Stimulated activated CD4-positive, alpha-beta T cell treated with anti-CD3 and anti-CD28 coated beads, Interleukin-12 subunit alpha, Interleukin-12 subunit beta, amount 100 ng/mL, for 4 hours (primary cell): ENCODE data around the gene ABHD6.
"Not testable (repeated sequence)": the region's sequence is repeated elsewhere in the genome, so short reads cannot be mapped to it uniquely, and the experiment has no call there.

Source experiments
- DNase-seq: peaks from one replicate; pipeline ENCODE4 v3.0.0-alpha.2; 2020

The ABHD6 gene

DNA sequence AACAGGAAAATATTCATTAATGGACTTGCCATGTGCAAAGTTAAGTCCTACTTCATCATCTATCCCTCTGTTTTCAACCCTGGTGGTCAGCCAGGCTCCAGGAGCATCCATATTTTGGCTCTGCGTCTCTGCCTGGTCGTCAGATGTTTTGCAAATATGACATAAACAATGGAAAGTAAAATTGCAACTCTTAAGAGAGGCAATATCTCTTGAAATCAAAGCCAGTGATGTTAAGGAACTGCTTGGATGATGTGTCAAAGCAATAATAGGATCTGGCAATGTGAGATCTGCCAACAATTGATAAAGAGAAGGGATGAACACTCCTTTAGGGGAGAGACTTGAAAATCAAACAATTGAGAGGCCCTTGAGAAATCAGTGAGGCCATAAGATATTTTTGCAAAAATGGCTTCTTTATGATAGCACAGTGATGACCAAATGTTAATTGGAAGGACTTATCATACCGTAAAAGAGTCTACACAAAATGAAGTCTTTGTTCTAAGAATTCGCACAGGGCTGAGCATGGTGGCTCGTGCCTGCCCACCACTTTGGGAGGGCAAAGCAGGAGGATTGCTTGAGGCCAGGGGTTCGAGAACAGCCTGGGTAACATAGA, 6.5 kb downstream of the ABHD6 start:
- no peak for DNase-seq

- no peak for DNase-seq
These were observed 8.8 kb downstream of the ABHD6 start for GRCh38 chr3:58246148-58247047.

DNA sequence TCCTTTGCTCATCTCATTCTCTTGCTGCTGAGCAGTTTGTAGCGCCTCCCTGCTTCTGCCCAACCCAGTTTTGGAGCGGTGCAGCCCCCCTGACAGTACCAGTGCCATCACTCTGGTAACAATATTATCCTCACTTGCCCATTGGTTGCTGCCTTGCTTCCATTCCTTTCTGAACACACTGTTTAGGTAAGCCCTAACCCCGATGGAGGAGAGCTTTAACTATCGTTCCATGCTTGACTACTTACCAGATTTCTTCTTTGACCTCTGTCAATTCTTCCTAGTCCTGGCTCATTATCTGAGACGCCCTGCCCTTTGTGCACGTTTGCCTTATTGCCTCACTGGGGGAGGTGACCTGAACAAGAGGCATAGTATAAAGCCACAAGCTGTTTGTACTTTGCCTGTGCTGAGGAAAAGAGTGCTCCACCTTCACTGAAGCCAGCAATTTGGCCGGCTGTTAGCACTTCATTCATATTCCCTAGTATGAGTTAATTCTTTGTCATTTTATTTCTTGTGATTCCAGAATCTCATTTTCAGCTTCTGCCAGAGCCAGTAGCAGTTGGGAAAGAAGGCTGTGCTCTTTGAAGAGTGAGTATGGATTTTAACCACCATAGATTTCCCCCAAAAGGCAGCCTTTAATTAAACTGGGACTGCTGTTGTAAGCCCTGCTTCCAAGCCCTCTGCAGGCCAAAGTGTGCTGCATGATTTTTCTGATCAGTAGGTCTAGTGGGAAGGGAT, 11.9 kb downstream of the ABHD6 start:
- no peak for DNase-seq

- no peak for DNase-seq
These were observed 12.6 kb downstream of the ABHD6 start for GRCh38 chr3:58250093-58250707.

DNA sequence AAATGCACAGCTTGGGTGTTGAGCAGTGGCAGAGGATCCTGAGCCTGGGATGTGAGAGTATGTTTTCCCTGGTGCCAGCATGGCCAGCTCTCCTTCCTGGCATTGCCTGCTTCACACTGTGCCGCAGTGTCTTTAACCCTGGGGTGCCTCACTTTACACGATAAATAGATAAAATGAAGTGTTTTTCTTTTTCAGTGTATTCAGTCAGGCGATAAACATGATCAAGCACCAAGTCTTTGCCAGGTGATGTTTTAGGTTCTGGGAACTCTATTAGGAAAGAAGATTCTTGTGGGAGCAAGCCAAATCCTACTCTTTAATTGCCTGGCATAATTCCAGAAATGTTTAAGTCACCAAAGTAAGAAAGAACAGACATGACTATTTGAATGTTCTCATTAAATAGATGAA, 14.0 kb downstream of the ABHD6 start:
- DNase-seq = no peak

DNA sequence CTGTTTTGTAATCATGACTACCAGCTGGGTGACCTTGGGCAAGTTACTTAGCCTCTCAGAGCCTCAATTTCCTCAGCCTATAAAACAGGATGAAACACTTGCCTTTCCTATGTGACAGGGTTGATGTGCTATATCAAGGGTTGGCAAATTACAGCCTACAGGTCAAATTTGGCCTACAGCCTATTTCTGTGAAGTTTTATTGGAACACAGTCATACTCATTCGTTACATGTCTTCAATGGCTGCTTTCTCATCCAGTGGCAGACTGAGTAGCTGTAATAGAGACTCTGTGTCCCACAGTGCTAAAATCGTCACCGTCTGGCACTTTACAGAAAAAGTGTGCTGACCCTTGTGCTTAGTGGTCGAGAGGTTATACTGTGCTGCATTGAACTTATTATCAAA, 16.6 kb downstream of the ABHD6 start:
- no peak for DNase-seq

DNA sequence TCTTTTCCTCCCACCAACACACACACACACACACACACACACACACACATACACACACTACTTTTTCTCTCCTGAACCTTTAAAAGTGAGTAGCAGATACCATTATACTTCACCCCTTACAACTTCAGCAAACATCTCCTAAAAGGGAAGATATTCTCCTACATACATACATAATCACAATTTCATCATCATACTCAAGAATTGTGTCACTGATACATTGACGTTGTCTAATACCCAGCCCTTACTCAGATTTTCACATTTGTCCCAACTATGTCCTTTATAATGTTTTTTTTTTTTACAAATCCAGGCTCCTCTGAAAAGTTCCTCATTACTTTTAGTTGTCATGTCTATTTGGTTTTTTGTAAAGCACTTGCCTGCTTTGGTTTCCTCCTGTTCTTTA, 18.5 kb downstream of the ABHD6 start:
- no peak for DNase-seq

DNA sequence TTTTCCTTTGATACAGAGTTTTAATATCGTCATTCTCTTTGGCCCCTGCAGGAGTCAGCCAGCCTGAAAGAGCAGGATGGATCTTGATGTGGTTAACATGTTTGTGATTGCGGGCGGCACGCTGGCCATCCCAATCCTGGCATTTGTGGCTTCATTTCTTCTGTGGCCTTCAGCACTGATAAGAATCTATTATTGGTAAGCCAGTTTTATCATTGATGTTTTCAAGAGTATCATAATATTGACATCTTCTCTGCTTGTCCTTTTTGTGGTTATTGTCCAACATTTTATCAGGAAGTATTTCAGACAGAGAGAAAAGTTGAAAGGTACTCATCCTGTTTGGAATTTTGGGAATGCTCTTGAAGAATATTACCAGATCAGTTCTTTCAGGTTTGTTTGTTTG, 18.9 kb downstream of the ABHD6 start:
- DNase-seq = no peak

DNA sequence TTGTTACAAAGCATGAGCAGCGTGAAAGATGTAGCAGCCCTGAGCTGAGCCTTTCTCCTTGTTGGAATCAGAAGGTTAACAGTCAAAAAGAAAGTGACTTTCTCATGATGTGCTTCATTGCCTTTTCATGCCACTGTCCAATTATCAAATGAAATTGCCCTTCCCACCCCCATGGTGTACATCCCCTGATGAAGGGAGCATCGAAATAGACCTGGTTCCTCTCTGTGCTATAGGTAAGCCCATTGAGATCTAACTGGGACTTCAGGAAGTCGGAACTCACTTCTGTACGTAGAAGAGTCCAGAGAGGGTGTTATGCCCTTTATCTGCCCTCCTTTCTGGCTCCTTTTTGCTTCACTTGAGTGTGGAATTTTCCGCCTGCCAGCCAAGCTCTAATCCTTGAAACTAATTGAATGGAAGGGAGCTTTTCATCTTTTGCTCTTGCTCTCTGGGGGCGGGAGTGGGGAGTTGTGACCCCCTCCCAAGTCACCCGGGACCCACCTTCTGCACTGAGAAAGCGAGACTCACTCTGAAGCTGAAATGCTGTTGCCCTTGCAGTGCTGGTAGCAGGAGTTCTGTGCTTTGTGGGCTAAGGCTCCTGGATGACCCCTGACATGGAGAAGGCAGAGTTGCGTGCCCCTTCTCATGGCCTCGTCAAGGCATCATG, 20.9 kb downstream of the ABHD6 start:
- DNase-seq = no peak

DNA sequence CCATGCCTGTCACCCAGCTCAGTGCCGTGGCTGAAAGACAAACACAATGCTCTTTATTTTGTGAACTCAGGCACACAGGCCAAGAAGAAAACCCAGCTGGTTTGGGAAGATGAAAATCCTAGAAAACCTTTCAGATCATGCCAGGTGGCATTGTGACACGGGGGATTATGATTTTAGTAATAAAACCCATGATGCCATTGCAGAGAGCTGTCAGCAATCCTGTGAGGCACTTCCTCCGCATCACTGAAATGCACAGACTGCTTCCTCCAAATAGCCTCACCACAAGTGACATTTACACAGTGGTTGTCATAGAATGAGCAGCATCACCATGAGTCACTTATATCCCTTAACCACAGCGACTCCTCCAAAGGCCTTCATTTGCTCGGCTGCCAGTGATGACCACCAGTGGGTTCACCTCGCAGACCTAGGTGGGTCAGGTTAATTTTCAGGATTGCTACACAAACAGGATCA, 22.7 kb downstream of the ABHD6 start:
- no peak for DNase-seq

GRCh38 chr3:58260733-58261132, 23.1 kb downstream of the ABHD6 start:
- DNase-seq = no peak

DNA sequence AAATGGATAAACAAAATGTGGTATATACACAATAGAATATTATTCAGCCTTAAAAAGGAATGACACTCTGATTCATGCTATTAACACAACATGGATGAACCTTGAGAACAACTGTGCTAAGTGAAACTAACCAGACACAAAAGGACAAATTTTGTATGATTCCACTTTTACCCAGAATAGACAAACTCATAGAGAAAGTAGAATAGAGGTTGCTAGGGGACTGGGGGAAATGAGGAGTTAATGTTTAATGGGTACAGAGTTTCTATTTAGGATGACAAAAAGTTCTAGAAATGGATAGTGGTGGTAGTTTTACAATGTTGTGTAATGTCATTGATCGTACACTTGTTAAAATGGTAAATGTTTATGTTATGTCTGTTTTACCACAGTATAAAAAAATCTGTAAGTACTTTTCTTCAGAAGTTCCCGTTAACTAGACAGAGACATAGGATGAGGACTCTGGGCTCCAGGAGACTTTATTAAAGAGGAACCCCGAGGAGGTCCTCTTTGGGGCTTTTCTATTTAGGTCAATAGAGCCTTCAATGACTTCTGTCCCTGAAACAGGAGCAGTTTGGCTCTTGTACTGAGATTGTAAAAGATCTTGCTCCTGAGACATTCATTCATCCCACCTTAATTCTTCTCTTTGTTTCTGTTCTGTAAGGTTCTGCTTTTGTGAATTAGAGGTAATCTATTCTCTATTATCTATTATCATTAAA, 24.5 kb downstream of the ABHD6 start:
- DNase-seq = no peak

DNA sequence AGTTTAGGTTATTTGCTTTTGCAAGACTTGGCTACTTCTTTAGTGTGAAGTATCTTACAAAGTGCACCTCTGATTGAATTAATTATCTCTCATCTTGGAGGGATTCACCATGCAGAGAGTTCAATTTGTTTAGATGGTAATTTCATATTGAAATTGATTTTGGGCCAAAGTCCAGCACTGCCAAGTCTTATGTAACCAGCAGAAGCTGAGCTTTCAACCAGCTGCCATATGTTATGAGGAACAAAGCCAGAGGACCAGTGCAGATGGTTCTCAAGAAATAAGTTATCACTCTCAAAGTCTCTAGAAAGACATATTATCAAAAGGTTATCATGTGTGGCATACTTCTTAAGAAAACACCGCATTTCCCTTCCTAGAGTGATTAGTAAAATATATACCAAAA, 29.0 kb downstream of the ABHD6 start:
- DNase-seq = no peak

DNA sequence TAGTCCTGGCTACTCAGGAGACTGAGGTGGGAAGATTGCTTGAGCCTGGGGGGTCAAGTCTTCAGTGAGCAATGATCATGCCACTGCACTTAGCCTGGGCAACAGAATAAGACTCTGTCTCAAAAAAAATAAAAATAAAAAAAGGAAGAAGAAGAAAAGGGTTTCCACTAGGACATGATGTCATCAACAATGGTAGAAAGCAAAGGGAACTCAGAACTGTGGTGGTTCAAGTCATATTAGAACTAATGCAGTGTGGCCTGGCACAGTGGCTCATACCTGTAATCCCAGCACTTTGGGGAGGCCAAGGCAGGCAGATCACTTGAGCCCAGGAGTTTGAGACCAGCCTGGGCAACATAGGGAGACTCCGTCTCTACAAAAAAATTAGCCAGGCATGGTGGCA, 30.0 kb downstream of the ABHD6 start:
- not testable (repeated sequence) for DNase-seq

GRCh38 chr3:58269356-58269755, 31.8 kb downstream of the ABHD6 start:
- DNase-seq = no peak

DNA sequence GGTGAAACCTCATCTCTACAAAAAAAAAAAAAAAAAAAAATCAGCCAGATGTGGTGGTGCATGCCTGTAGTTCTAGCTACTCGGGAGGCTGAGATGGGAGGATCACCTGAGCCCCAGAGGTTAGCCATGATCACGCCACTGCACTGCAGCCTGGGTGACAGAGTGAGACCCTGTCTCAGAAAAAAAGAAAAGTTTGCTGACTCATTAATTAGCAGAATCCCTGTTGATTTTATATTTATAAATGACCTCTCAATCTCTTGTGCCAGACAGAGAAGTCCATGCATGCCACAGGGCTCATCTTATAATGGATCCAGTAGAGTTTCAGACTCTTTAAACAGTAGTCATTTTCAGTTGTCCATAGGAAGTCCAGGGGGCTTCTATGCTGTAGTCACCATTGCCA, 32.9 kb downstream of the ABHD6 start:
- DNase-seq = no peak

GRCh38 chr3:58271901-58272501, 34.4 kb downstream of the ABHD6 start:
- DNase-seq = no peak

DNA sequence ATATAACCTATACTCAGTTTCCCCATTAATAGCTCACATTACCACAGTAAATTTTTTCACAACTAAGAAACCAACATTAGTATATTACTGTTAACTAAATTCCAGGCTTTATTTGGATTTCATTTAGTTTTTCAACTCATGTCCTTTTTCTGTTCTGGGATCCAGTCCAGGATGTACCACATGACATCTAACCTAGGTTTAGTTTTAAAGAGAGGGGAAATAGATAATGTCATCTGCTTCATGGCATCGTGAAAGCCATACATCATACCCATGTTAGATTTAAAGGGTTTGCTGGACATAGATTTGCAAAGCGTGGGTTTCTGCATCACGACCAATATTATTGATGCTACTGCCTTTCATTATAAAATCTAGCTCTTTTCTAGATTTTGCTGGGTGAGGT, 35.3 kb downstream of the ABHD6 start:
- DNase-seq = no peak

DNA sequence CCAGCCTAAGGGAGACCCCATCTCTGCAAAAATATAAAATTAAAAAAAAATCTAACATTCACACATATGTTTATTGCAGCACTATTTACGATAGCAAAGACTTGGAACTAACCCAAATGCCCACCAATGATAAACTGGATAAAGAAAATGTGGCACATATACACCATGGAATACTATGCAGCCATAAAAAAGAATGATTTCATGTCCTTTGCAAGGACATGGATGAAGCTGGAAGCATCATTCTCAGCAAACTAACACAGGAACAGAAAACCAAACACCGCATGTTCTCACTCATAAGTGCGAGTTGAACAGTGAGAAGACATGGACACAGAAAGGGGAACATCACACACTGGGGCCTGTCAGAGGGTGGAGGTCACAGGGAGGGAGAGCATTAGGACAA, 35.8 kb downstream of the ABHD6 start:
- DNase-seq = not testable (repeated sequence)

DNA sequence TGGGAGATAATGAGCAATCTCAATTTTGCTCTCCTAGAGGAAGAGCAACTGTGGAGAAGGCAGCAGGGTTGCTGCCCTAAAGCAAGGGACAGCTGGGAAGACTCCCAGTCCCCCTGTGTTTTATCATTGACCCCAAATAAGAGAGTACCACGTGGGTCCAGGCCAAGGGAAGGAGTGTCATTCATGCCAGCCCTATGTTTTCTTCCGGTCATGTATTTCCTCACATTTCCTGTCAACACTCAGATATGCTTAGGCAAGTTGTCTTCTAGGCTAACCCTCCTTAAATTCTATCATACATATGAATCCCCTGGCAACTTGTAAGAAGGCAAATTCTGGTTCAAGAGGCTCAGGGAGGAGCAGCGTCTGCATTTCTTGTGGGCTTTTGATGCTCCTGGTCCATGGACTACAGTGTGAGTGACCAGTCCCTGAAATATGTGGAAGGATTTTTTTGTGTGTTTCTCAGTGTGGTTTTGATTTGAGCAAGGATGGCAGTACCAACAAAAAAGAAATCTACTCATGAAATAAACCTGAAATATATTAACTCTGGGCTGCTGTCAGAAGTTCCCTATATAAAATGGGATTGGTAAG, 36.5 kb downstream of the ABHD6 start:
- no peak for DNase-seq

DNA sequence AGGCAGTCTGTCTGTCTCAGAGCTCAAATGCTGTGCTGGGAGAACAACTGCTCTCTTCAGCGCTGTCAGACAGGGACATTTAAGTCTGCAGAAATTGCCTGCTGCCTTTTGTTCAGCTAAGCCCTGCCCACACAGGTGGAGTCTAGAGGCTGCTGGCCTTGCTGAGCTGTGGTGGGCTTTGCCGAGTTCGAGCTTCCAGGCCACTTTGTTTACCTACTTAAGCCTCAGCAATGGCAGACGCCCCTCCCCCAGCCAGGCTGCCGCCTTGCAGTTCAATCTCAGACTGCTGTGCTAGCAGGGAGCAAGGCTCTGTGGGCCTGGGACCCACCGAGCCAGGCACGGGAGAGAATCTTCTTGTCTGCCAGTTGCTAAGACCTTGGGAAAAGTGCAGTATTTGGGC, 43.5 kb downstream of the ABHD6 start:
- no peak for DNase-seq
